PC-3 (cell line): ENCODE measurements around the gene RABGAP1L. TPM values are rescaled to one million over a fixed set of nuclear protein-coding genes. Genes with fewer than 3 reads are reported as not detected.

Source experiments
- ATAC-seq: fragments of 200-7000 bp; cut with Tn5 transposase; 2 replicates; pipeline ENCODE4 v1.9.1; 2020; ENCODE audit warnings: mild to moderate bottlenecking, moderate library complexity
- BruUV-seq: library from RNA; stranded (reverse); fragments of 400-500 nt; replicated peaks from 2 replicates; lab custom pipeline; 2021; lab: Mats Ljungman, UMichigan
- CTCF ChIA-PET: fragments of 300-600 bp; sonication (Branson Sonifier 250); formaldehyde crosslinking; loops from one replicate; lab custom pipeline; 2022; ENCODE audit warnings: antibody characterized with exemption; lab: Charles Lee
- POLR2A ChIA-PET: fragments of 300-600 bp; sonication (Branson Sonifier 250); formaldehyde crosslinking; loops from one replicate; lab custom pipeline; 2022; ENCODE audit warnings: antibody characterized with exemption; ENCODE audit not compliant: unreplicated experiment; lab: Charles Lee
- DNase-seq: peaks from one replicate; pipeline ENCODE4 v3.0.0-alpha.2; 2015
- H2AFZ ChIP-seq: fragments of 300-600 bp; sonication (generic); 2 replicates; pipeline ENCODE4 v1.6.0; 2016; ENCODE audit warnings: antibody characterized with exemption, low read length
- H3F3A ChIP-seq: fragments of 300-600 bp; sonication (generic); one replicate; pipeline ENCODE4 v1.6.0; 2017; ENCODE audit warnings: antibody characterized with exemption, low read length, control low read depth, mild to moderate bottlenecking; ENCODE audit not compliant: unreplicated experiment
- H3K27ac ChIP-seq: fragments of 300-600 bp; sonication (generic); 2 replicates; pipeline ENCODE4 v1.5.1; 2016; ENCODE audit warnings: mild to moderate bottlenecking, low read length
- H3K27me3 ChIP-seq: fragments of 300-600 bp; sonication (generic); 2 replicates; pipeline ENCODE4 v1.6.1; 2016; ENCODE audit warnings: low read length, mixed read lengths
- H3K36me3 ChIP-seq: fragments of 300-600 bp; sonication (generic); 2 replicates; pipeline ENCODE4 v1.6.1; 2016; ENCODE audit warnings: low read depth, mixed run types, low read length, mixed read lengths
- H3K4me1 ChIP-seq: fragments of 300-600 bp; sonication (generic); 2 replicates; pipeline ENCODE4 v1.5.1; 2016; ENCODE audit warnings: low read length; ENCODE audit not compliant: insufficient read depth
- H3K4me2 ChIP-seq: fragments of 300-600 bp; sonication (generic); 2 replicates; pipeline ENCODE4 v1.6.0; 2016; ENCODE audit warnings: low read length
- H3K4me3 ChIP-seq: fragments of 300-600 bp; sonication (generic); 2 replicates; pipeline ENCODE4 v1.5.1; 2016; ENCODE audit warnings: mild to moderate bottlenecking, low read length, mixed read lengths
- H3K79me2 ChIP-seq: fragments of 300-600 bp; sonication (generic); 2 replicates; pipeline ENCODE4 v1.6.1; 2017; ENCODE audit warnings: low read length, mixed read lengths
- H3K9ac ChIP-seq: fragments of 300-600 bp; sonication (generic); 2 replicates; pipeline ENCODE4 v1.6.0; 2016; ENCODE audit warnings: mild to moderate bottlenecking, low read length
- H3K9me2 ChIP-seq: fragments of 300-600 bp; sonication (generic); replicated peaks from 2 replicates; pipeline ENCODE4 v1.6.1; 2016; ENCODE audit warnings: mixed run types, low read length, mixed read lengths
- H3K9me3 ChIP-seq: fragments of 300-600 bp; sonication (generic); 2 replicates; pipeline ENCODE4 v1.6.1; 2016; ENCODE audit warnings: low read length, mixed read lengths
- H4K20me1 ChIP-seq: fragments of 300-600 bp; sonication (generic); 2 replicates; pipeline ENCODE4 v1.6.1; 2016; ENCODE audit warnings: low read length, mixed read lengths
- EZH2 ChIP-seq: fragments of 300-600 bp; sonication (generic); IDR thresholded peaks from one replicate; pipeline ENCODE4 v1.6.1; 2017; ENCODE audit warnings: antibody characterized with exemption, mild to moderate bottlenecking, low read length; ENCODE audit not compliant: unreplicated experiment
- EZH2phosphoT487 ChIP-seq: fragments of 300-600 bp; sonication (generic); IDR thresholded peaks from 2 replicates; pipeline ENCODE4 v1.6.1; 2018; ENCODE audit warnings: mild to moderate bottlenecking, antibody characterized with exemption, low read length, borderline replicate concordance
- intact Hi-C: fragments of 100-400 bp; cut with micrococcal nuclease; formaldehyde crosslinking; loops from 2 replicates; pipeline ENCODE4 v1.9.0; 2023
- total RNA-seq: library from RNA; depleted of rRNA; stranded (reverse); fragments of >200 nt; gene quantifications from 2 replicates; pipeline ENCODE4 v1.2.3, GENCODE V29; 2014
- TF ChIP-seq, protein P1 (sequence below): fragments of 300-600 bp; sonication (generic); conservative IDR thresholded peaks from 2 replicates; pipeline ENCODE4 v1.5.1; 2017; ENCODE audit warnings: antibody characterized with exemption, low read depth, mild to moderate bottlenecking, low read length

Gene RABGAP1L
- total RNA-seq, 1 experiment from 2014 or later, result 24.4 TPM

DNA sequence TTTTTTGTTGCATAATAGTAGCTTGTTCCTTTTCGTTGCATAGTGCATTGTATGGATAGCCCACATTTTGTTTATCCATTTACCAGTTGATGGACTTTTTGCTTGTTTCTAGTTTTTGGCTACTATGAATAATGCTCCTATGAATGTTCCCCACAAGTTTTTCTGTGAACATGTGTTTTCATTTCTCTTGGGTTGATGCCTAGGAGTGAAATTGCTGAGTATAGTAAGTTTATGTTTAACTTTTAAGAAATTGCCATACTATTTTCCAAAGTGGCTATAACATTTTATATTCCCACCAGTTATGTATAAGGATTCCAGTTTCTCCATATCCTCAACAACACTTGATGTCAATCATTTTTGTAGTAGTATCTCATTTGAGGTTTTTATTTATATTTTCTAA, 755.7 kb downstream of the RABGAP1L start:
- no peaks in the 10 kb centered on the region for H3K36me3 ChIP-seq
- no peak for ATAC-seq

DNA sequence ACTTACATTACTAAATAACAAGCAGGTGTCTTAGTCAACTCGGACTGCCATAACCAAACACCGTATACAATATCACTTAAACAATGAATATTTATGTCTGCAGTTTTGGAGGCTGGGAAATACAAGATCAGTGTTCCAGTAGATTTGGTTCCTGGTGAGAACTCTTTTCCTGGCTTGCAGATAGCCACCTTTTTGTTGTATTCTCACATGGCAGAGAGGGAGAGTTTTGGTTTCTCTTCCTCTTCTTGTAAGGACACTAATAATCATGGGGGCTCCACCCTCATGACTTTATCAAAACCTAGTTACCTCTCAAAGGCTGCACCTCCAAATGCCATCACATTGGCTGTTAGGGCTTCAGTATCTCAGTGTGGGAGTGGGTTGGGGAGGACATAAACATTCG, 757.5 kb downstream of the RABGAP1L start:
- POLR2A ChIA-PET, result no interaction called here

More for the DNA sequence above, 755.7 kb downstream of the RABGAP1L start:
- H3K9me2 ChIP-seq, result no peaks in the 10 kb centered on the region
- no peaks in the 10 kb centered on the region for H3K79me2 ChIP-seq
- H3K9me3 ChIP-seq, result no peaks in the 10 kb centered on the region
- ChIA-PET POLR2A (no interaction called here), CTCF (no interaction called here)
- H3K9ac ChIP-seq, result no peak overlapping the region
- no peak overlapping the region for H3K27ac ChIP-seq
- no peaks in the 10 kb centered on the region for H3K4me1 ChIP-seq
- intact Hi-C loops, result no loop called here
- no peaks in the 10 kb centered on the region for H3F3A ChIP-seq
- BruUV-seq, result no TSS peak
- TF ChIP-seq, protein P1, sequence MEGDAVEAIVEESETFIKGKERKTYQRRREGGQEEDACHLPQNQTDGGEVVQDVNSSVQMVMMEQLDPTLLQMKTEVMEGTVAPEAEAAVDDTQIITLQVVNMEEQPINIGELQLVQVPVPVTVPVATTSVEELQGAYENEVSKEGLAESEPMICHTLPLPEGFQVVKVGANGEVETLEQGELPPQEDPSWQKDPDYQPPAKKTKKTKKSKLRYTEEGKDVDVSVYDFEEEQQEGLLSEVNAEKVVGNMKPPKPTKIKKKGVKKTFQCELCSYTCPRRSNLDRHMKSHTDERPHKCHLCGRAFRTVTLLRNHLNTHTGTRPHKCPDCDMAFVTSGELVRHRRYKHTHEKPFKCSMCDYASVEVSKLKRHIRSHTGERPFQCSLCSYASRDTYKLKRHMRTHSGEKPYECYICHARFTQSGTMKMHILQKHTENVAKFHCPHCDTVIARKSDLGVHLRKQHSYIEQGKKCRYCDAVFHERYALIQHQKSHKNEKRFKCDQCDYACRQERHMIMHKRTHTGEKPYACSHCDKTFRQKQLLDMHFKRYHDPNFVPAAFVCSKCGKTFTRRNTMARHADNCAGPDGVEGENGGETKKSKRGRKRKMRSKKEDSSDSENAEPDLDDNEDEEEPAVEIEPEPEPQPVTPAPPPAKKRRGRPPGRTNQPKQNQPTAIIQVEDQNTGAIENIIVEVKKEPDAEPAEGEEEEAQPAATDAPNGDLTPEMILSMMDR, result no peak
- no peak for TF ChIP-seq EZH2phosphoT487
- no peak for TF ChIP-seq EZH2
- no peak for DNase-seq
- no peak overlapping the region for H2AFZ ChIP-seq
- H3K4me2 ChIP-seq, result no peak overlapping the region
- H3K4me3 ChIP-seq, result no peak overlapping the region
- H3K27me3 ChIP-seq, result no peaks in the 10 kb centered on the region
- no peaks in the 10 kb centered on the region for H4K20me1 ChIP-seq

DNA sequence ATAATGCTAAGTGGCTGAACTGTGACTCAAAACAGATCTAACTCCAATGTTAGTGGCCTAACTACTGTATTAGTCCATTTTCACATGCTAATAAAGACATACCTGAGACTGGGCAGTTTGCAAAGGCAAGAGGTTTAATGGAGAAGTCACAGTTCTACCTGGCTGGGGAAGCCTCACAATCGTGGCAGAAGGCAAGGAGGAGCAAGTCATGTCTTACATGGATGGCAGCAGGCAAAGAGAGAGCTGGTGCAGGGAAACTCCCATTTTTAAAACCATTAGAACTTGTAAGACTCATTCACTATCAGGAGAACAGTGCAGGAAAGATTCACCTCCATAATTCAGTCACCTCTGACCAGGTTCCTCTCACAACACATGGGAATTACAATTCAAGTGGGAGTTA, 760.8 kb downstream of the RABGAP1L start:
- ATAC-seq, result no peak
- H2AFZ ChIP-seq, result no peak overlapping the region
- no peaks in the 10 kb centered on the region for H3K27me3 ChIP-seq
- no TSS peak for BruUV-seq
- no peak overlapping the region for H3K4me2 ChIP-seq
- no peaks in the 10 kb centered on the region for H3K79me2 ChIP-seq
- no peak overlapping the region for H3K27ac ChIP-seq
- ChIA-PET CTCF (no interaction called here), POLR2A (no interaction called here)
- no peak for DNase-seq
- no peak overlapping the region for H3K4me3 ChIP-seq
- TF ChIP-seq EZH2 (no peak), EZH2phosphoT487 (no peak)
- TF ChIP-seq, protein P1, result no peak
- no peaks in the 10 kb centered on the region for H4K20me1 ChIP-seq
- H3F3A ChIP-seq, result no peaks in the 10 kb centered on the region
- no peaks in the 10 kb centered on the region for H3K36me3 ChIP-seq
- no peak overlapping the region for H3K9ac ChIP-seq
- H3K4me1 ChIP-seq, result no peaks in the 10 kb centered on the region
- H3K9me3 ChIP-seq, result no peaks in the 10 kb centered on the region
- no peaks in the 10 kb centered on the region for H3K9me2 ChIP-seq
- intact Hi-C loops, result no loop called here

More for the DNA sequence above, 757.5 kb downstream of the RABGAP1L start:
- H3K79me2 ChIP-seq, result no peaks in the 10 kb centered on the region
- no peaks in the 10 kb centered on the region for H3K27me3 ChIP-seq
- H3K27ac ChIP-seq, result no peak overlapping the region
- H3K4me2 ChIP-seq, result no peak overlapping the region
- no peaks in the 10 kb centered on the region for H3K36me3 ChIP-seq
- no peak for DNase-seq
- no peaks in the 10 kb centered on the region for H3K9me2 ChIP-seq
- intact Hi-C loops, result no loop called here
- H3K9me3 ChIP-seq, result no peaks in the 10 kb centered on the region
- H4K20me1 ChIP-seq, result no peaks in the 10 kb centered on the region
- CTCF ChIA-PET, result no interaction called here
- H3K4me3 ChIP-seq, result no peak overlapping the region
- no peaks in the 10 kb centered on the region for H3F3A ChIP-seq
- ATAC-seq, result no peak
- no peak overlapping the region for H2AFZ ChIP-seq
- no peaks in the 10 kb centered on the region for H3K4me1 ChIP-seq
- no peak for TF ChIP-seq EZH2
- TF ChIP-seq, protein P1, result no peak
- no peak for TF ChIP-seq EZH2phosphoT487
- BruUV-seq, result no TSS peak
- H3K9ac ChIP-seq, result no peak overlapping the region
